HG02870 (cell line): Measurements from ENCODE around the gene TMEM179.
"Not testable (repeated sequence)": the region's sequence is repeated elsewhere in the genome, so short reads cannot be mapped to it uniquely, and the experiment has no call there.

Source experiments
- ATAC-seq: cut with Tn5 transposase; IDR thresholded peaks from one replicate; pipeline ENCODE4 v1.9.1; 2021; ENCODE audit warnings: mild to moderate bottlenecking, moderate library complexity; ENCODE audit not compliant: unreplicated experiment

TMEM179 gene

DNA sequence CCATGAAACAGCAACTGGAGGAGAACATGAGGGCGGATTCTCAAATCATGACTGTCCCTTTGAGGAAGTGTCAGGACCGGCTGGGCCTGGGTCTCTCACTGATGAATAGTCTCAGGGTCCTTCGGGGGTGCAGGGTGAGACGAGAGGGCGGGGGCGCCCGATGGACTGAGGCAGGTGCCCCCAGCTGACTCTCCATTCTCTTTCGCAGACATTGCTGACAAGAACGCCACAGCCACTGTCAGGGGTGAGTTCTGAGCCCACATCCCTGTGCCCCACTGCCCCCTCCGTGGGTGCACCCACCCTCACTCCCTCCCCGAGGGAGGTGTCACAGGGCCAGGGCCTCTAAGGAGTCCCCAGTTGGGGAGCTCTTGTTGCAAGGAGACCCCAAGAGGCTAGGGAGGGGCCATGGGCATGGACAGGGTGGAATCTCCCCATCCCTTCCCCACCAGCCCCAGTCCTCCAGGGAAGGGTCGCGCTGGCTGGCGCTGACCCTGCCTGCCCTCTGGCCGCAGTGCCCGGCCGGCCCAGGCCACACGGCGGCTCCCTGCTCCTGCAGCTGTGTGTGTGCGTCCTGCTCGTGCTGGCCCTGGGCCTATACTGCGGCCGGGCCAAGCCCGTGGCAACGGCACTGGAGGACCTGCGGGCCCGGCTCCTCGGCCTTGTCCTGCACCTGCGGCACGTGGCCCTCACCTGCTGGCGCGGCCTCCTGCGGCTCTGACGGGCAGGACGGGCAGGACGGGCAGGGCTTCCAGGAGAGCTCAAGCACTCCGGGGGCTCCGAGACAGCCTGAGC lies 16.3 kb downstream of the TMEM179 start:
- ATAC-seq = no peak

DNA sequence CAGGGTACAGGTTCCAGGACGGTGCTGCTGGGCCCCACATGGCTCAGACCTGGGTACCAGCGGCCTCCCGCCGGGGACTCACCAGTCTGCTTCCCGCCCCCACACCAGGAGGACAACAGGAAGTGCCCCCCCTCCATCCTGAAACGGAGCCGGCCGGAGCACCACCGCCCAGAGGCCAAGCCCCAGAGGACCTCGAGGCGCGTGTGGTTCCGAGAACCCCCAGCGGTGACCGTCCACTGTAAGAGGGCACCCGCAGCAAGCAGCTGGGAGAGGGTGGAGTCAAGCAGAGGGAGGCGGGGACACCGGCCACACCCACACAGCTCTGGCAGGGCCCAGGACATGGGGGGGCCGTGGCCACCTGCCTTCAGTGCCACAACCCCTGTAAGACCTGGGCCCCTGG lies 16.9 kb downstream of the TMEM179 start:
- ATAC-seq = no peak

DNA sequence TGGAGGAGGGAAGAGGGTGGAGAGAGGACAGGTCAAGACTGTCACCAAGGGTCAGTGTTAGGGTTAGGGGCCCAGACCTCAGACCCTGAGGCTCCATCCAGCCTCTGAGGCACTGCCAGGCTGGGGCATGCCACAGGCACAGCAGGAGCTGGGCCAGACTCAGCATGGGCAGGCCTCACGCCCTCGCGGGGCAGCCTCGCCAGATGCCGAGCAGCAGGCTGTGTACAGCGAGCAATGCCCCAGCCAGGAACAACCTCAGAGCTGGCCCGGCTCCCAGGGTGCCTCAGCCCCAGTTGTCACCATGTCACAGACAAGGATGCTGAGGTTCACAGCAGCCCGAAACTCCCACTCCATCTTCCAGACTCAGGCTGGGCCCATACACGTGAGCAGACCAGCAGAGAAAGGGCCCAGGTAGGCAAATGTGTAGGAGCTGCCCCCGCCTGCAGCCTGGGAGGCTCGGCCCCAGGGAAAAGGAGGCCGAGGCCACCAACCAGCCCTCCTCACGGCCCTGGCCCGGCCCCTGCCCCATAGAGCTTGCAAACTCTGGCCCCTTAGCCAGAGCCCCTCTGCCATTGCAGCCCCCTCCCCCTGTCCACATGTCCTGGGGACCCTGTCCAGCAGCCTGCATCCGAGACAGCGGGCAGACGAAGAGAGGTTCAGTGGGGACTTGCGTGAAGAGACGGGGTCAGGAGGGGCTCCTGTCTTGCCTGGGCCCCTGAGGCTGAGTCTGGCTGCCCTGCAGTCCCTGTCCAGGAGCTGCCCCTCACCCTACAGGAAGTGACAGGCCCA lies 17.5 kb downstream of the TMEM179 start:
- no peak for ATAC-seq

DNA sequence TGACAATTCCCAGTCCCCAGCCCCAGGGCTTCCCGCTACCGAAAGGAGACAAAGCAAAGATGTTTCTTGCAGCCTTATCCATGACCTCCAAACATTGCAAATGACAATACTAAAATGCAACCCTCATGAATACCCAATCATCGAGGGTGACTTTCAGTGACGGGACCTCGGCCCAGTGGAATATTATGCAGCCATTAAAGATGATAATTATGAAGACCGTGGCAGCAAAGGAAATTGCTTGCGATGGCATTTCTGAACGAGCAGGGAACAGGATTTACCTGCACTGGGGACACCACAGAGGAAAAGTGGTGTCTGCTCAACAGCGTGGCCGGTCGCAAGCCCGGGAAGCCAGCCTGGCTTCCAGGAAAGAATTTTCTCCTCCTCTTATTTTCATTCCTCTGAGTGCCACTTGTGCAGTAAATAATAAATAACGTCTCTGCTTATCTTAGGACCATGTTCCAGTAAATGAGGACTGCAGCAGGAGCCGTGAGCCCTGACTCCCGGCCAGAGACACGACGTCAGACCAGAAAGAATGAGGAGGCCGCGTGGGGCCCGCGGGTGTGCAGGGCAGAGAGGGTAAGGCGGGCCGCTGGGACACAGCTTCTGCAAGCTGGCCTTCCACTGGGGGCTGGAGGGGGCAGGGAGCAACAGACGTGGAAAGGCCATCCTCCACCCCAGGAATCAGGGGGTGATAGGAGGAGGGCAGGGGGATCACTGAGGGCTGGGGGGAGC lies 18.4 kb downstream of the TMEM179 start:
- ATAC-seq = no peak

DNA sequence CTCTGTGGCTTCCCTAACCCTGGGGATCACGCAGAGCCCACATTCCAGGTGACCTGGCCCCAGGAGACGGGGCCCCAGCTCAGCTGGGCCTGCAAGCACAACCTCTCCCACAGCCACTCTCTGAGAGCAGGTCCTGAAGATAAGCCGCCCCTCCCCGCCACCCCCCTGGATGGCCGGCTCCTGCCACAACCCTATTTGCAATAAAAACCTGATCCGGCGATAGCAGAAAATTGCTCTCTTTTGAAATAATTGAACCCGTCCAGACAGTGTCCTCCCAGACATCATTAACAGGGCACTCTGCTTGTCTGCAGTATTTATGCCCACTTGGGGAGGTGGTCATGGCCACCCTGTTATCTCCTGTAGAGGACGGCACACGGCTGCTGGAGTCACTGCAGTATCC lies 20.0 kb downstream of the TMEM179 start:
- no peak for ATAC-seq

DNA sequence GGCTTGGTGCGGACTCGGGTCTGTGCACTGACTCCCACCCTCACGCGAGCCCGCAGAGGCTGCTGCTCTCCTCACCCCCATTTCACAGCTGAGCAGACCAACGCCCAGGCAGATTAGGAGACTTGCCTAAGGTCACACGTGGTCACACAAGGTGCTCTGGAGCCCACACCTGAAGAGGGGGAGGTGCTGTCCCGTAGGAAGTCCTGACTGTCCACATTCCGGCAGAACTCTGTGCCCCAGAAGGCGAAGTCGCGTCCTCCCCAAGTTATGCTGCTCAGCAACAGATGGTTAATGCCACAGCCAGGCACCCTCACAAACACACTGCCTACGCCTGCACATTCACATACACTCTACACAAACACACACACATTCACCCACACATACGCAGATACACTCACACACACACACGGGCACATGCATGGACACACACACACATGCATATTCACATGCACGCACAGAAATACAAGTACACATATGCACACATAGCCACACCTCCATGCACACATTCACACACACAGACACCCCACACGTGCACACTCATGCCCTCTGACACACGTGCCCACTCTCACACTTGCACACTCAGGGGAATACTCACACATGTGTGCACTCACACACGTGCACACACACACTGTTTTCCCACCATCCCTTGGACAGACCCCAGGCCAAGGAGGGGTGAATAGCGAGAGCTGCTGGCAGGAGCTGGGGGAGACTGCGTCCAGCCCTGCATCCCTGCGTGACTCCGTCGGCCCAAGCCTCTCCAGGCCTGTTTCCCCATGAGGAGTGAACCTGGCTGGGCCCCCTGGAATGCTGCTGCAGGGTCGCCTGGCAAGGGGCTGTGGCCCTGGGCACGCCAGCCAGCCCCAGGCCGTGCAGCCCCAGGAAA lies 20.9 kb downstream of the TMEM179 start:
- no peak for ATAC-seq

DNA sequence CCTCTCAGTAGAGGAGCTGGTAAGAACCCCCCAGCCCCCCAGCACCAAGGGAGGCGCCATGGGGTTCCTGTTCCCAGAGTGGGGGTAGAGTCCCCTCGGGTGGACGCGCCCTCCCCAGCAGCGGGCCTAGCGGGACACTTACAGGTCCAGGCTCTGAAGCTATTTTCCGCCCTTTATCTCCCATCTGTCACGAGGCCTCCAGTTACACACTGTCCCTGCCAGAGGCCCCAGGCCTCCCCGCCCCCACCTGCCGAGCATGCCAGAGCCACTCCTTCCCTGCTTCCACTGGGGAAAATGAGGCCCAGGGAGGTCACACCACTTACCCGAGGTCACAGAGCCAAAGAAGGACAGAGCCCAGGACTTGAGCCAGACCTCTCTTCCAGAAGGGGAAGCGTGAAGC lies 21.9 kb downstream of the TMEM179 start:
- no peak for ATAC-seq

DNA sequence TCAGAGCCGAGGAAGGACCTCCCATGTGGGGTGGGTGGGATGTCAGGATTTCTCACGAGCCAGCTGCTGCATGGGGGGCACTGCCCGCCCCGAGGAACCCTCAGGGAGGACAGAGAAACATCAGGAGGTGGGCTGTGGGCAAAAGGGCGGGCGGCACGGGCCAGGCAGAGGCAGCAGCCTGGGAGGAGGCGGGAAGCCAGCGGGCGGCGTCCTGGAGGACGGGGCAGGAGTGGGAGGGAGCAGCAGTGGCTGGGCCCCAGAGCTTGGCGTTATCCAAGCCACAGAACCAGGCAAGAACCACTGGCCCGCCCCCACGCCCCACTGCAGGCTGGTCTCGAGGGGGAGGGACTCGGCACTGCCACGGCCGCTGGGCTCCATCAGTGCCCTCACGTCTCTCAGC lies 22.6 kb downstream of the TMEM179 start:
- ATAC-seq = no peak

DNA sequence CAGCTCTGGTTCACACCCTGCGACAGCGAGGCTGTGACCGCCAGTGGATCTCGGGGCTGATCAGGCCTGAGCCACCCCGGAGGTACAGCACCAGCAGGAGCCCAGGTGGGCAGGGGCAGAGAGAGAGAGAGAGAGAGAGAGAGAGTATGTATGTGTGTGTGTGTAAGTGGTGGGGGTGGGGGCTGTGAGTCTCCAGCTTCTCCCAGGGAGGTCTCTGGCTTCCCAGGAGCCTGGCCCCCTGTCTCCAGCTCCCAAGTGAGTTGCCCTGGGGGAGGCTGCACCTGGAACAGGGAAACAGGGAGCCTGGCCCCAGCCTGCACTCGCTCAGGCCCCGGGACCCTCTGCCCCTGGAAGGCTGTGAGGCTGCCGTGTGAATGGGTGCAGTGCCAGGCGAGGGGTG lies 23.1 kb downstream of the TMEM179 start:
- no peak for ATAC-seq

DNA sequence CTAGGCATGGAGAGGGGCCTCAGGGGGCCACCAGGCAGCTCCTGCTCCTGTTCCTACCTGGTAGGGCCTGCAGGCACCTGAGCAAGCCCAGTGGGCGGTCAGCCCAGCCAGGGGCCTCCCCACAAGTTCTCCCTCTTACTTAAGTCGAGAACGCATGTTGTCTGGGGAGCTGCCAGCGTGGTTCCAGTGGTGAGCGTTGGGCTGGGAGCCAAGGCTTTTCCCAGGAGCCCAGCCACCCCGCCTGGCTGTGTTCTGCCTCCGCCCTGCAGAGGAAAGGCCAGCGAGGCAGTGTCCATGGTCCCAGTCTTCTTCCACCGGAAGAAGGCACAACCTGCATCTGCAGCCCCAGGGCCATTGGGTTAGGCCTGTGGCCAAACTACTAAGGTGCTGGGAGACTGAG lies 23.6 kb downstream of the TMEM179 start:
- no peak for ATAC-seq

DNA sequence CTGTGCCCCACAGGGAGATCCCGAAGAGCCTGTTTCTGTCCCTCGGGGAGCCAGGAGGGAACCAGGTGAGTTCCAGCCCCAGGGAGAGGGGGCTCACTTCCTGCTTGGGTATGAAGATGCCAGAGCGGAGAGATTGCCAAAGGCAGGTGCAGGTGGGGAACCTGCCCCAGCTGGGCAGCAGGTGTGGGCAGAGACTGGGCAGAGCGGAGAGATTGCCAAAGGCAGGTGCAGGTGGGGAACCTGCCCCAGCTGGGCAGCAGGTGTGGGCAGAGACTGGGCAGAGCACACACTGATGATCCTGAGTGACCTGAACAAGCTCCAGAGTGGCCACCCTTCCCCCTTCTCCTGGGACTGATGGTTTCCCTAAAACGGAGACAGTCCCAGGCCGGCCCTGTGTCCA lies 24.6 kb downstream of the TMEM179 start:
- ATAC-seq = not testable (repeated sequence)

DNA sequence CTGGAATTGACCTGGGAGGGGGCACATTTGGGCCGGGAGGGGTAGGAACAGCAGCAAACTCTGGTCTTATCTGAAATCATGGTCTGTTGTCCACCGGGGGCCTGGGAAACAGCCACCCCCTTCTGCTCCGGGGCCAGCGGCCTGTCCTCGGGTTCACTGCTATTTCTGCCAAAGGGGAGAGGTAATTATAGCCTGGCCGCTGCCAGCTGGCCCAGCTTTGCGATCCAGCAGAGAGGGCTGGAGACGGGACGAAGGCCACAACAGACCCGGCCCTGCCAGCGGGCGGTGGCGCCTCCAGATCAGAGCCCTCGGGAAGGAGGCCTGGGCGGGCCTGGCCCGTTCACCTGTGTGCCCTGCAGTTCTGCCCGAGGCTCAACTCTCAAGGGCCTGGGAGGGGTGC lies 25.1 kb downstream of the TMEM179 start, which contains the start of gene C14orf180:
Gene C14orf180 (plus strand): TSS at position 258 of the 400 bp plus-strand sequence. CDS start 6,667 bp downstream, outside the sequence.
- no peak for ATAC-seq

DNA sequence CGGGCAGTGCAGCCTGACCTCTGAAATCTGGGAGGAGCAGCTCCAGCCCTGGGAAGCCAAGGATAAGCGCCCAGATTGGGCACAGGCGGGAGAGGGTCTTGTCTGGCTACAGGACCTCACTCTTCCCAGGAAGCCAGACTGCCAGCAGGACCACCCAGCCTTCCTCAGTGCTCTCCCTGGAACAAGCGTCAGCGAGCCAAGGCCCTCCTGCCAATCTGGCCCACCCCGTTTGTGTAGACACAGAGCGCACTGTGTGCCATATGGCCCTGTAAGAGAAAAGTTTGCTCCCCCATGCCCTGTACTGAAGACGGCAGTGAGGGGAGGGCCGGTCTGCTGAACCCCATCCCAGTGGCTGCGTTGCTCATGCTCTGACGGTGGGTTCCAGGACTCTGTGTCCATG lies 26.3 kb downstream of the TMEM179 start:
- no peak for ATAC-seq

DNA sequence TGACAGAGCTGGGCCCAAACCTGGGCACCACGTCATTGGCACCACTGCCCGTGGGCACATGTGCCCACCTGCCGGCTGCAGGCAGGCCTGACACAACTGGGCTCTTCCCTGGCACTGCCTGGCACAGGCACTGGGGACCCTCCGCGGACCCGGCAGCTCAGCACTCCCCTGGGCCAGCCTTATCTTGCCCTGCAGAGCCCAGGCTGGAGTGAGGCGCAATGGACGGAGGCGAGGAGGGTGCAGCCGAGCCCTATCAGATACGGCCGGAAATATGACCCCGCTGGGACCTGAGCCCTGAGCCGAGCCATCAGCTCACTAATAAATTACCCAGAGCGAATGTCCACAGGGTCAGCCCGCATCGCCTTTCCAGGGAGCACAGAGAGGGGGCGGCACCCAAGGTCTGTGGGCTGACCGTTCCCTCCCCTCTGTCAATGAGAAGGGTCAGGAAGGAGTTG lies 26.7 kb downstream of the TMEM179 start:
- ATAC-seq = no peak

DNA sequence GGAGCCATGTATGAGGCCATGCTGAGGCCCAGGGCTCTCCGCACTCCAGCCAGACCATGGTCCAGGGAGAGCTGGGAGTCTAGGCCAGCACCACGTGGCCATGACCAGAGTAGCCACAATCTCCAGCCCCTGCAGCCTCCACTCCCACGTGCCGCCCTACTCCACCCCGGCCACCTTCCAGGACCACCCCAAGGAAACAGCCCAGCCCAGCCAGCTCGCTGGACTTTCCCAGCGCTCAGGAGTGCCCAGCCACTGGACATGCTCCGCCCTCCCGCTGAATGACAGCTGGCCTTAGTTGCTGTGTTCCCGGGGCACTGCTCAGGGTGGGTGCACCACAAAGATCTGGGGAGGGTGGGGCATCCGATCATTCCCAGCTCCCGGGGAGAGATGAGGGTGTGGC lies 27.1 kb downstream of the TMEM179 start:
- no peak for ATAC-seq

DNA sequence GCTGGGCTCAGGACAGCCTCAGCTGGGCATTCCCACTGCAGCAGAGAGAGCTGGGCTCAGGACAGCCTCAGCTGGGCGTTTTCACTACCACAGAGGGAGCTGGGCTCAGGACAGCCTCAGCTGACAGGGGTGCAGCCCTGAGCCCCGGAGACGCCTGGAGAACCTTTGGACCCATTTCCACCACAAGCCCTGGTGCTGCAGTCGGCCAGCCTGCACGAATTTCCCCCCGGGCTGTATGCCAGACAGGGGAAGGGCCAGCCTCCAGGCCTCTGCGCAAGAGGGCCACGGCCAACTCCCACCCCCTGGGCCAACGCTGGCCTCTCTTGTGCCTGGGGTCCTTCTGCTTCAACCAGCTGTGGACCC lies 27.6 kb downstream of the TMEM179 start:
- ATAC-seq = no peak

DNA sequence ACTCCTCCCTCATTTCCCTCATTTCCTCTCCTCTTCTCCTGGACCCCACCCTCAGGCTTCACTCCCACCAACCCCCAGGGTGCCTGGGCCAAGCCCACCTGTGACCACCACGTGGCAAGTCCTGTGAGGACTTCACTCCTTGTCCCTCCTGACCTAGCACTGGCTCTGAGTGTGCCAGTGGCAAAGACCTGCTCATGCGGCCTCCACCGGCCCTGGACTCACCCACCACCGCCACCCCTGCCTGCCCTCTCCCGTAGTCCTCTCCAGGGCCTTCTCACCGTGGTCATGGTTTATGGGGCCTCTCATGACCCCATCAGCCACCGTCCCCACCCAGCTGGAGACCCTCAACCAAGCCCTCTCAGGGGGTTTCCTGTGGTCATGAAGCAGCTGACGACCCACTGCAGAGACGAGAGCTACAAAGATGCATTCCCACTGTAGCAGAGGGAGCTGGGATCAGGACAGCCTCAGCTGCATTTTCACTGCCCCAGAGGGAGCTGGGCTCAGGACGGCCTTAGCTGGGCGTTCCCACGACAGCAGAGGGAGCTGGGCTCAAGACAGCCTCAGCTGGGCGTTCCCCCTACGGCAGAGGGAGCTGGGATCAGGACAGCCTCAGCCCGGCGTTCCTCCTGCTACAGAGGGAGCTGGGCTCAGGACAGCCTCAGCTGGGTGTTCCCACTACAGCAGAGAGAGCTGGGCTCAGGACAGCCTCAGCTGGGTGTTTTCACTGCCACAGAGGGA lies 28.2 kb downstream of the TMEM179 start:
- no peak for ATAC-seq

DNA sequence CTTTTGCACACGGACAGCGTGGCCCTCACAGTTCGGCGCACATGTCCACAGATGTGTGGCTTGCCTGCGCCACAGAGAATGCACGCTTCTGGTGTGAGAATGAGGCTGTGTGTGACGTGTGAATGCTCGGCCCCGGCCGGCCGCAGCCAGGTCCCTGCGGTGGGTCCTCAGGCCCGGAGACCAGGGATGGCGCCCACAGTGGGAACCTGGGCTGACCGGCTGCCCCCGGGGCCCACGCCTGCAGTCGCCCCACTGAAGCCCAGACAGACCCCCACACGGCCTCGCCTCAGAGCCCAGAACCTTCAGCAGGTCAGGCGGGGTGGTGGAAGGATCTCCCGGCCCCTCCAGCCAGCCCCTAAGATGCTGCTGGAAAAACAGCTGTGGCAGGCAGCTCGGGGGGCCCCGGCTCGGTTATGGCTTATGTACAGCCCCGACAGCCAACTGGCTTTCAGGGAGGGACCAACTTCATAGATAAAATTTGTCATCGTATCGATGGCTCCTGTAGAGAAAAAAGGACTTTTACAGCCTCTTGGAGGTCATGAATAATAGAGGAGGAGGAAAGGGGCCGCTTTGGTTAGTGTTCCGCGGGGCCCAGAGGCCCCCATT lies 29.5 kb downstream of the TMEM179 start:
- no peak for ATAC-seq

DNA sequence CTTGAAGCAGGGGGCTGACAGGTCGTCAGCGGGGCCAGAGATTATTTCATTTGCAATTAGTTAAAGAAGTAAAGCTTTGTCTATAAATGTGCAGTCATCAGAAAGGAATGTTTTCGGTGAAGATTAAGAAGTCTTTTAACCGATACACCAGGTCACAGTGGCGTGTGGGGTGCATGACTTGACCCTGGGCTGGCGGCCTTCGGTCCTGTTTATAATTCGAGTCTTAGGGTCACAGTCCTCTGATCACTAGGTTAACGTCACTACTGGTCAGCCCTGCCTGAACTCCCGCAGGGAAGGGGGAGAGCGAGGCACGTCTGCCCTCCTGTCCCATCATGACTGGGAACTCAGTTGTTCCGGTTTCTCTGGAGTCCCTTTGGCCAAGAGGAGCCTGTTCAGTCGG lies 30.0 kb downstream of the TMEM179 start:
- no peak for ATAC-seq
